Heart left ventricle (tissue), 13 donors: Measurements from ENCODE around the gene EFNA5.

ENCODE experiments used
- POLR2A ChIP-seq, 2 donors: fragments of 450-650 bp; IDR thresholded peaks; one replicate each; pipeline ENCODE4 v1.6.1; 2017; ENCODE audit warnings: antibody characterized with exemption in 2 of 2, mild to moderate bottlenecking in 2 of 2, moderate library complexity in 2 of 2
- TF ChIP-seq, protein P1 (sequence below), 12 donors: fragments of 200-600 bp; sonication (generic) in 4 of 12; IDR thresholded peaks; one replicate each; pipeline versions ENCODE4 v1.5.0 to v1.8.0; 2018 to 2022; ENCODE audit warnings: antibody characterized with exemption in 12 of 12, mild to moderate bottlenecking in 5 of 12
- donor health status: ischemic (EF 13 %, LVEDD 7.1; RV severe dilation, severe dysfunction).
- donor health status: DM: no; HTN: yes; CAD: no.
- donor health status: DM: no; HTN: no; CAD: no.
- donor health status: ischemic (EF 25% LVEDD 6.9; RV normal size, moderate dysfunction).
- donor health status: ischemic (EF 25% LVEDD 5.7; RV mildly dilated, moderate dysfunction).
- donor health status: ischemic (EF 35%, LVEDD 5.7; RV mildly dilated, moderate dysfunction).
- donor health status: nonischemic (EF 11% LVEDD 7.7; RV severe dilation, severe dysfunction).
- donor health status: DM: yes; HTN: yes; CAD: no.
- donor health status: PGD.
- donor health status: ischemic (EF 29% LVEDD 5.4; RV normal size, mild dysfunction).
- donor health status: nonischemic (EF 23%, LVEDD 6.1; RV moderate dilation, normal function).

DNA sequence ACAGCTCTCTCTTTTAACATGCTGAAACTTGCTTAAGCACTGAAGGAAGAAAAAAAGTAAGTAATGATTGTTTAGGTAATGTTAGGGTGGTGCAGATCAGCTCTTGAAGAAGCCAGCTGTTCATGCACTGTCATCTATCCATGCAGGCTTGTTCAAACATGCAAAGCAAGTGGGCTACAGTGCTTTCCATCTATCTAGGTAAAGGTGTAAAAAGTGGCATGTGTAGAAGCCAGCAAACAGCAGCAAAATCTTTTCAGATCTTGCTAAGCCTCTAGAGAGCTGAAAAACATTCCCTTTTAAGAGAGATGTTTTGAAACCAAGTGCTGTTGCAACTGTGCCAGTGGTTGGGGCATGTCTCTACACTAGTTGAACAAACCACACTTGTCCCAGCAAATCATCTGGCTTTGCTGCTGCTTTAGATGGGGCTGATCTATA is 214.4 kb downstream of the EFNA5 start:
- TF ChIP-seq, protein P1, sequence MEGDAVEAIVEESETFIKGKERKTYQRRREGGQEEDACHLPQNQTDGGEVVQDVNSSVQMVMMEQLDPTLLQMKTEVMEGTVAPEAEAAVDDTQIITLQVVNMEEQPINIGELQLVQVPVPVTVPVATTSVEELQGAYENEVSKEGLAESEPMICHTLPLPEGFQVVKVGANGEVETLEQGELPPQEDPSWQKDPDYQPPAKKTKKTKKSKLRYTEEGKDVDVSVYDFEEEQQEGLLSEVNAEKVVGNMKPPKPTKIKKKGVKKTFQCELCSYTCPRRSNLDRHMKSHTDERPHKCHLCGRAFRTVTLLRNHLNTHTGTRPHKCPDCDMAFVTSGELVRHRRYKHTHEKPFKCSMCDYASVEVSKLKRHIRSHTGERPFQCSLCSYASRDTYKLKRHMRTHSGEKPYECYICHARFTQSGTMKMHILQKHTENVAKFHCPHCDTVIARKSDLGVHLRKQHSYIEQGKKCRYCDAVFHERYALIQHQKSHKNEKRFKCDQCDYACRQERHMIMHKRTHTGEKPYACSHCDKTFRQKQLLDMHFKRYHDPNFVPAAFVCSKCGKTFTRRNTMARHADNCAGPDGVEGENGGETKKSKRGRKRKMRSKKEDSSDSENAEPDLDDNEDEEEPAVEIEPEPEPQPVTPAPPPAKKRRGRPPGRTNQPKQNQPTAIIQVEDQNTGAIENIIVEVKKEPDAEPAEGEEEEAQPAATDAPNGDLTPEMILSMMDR (IDR thresholded peaks at IDR 0.05), result no peak
- TF ChIP-seq POLR2A (IDR thresholded peaks at IDR 0.05), result no peak
